PC-9 (cell line): ENCODE data around the gene EMILIN3.

Experiments
- CTCF ChIP-seq: fragments of 200-600 bp; sonication (generic); conservative IDR thresholded peaks from 2 replicates; pipeline ENCODE4 v1.6.1; 2017; ENCODE audit warnings: mixed run types, antibody characterized with exemption, mild to moderate bottlenecking, moderate library complexity
- EZH2 ChIP-seq: fragments of 200-600 bp; sonication (generic); IDR thresholded peaks from 2 replicates; pipeline ENCODE4 v1.8.0; 2017; ENCODE audit warnings: antibody characterized with exemption, low read depth

- TF ChIP-seq CTCF (no peak), EZH2 (no peak)
These were observed 49.7 kb downstream of the EMILIN3 start for GRCh38 chr20:41316602-41317545.
